ENCODE data around the gene TSPAN9.

TSPAN9 gene

DNA sequence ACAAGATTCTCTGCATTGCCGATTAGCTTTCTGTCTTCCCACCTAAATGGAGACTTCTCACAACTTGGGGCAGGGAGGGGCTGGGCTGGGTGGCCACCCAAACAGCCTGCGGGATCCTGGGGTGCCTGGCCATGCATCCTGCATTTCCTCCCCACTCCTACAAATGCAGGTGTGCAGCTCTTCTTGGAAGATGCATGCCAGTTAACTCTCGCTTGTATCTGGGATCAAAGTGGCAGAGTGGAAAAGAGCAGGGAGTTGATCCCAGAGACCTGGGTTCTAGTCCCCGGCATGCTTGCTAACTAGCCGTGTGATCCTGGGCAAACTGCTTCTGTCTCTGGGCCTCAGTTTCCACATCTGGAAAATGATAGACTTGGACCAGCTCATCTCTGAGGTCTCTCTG is 136.6 kb downstream of the TSPAN9 start:
- DNase-seq: no peak

DNA sequence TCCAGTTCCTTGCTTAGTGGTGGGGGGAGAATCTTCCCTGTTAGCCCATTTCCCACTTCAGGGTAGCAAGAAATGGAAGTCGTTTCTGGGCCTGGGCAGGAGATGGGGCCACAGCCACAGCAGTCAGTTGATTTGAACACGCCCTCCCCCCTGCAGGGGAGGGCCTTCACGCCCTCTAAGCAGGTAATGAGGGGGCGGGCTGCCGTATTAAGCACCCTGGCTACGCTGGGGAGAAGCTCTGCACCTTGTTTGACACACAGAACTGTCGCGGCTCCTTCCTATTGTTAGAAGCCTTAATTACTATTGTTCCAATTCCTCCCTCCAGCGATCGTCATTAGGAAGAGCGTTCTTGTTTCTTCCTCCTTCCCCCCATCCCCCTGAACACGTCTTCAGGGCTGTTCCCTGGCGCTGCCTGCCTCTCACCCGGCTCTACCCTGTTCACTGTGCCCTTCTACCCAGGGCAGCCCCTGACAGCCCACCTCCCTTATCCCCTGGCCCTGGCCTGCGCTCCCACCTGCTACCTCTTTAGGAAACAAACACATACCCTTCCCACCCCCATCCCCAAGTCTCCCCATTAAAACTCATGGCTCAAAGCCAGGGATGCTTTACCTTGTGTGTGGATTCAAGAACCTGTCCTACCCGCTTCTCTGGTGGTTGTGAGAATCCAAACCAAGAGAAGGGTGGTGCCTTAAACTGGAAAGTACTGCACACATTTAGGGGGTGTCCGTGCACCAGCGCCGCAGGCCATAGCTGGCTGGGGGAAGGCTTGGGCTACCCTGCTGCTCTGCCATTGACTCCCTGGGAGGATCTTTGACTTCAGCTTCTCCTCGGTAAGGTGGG is 137.6 kb downstream of the TSPAN9 start:
- DNase-seq: no peak

DNA sequence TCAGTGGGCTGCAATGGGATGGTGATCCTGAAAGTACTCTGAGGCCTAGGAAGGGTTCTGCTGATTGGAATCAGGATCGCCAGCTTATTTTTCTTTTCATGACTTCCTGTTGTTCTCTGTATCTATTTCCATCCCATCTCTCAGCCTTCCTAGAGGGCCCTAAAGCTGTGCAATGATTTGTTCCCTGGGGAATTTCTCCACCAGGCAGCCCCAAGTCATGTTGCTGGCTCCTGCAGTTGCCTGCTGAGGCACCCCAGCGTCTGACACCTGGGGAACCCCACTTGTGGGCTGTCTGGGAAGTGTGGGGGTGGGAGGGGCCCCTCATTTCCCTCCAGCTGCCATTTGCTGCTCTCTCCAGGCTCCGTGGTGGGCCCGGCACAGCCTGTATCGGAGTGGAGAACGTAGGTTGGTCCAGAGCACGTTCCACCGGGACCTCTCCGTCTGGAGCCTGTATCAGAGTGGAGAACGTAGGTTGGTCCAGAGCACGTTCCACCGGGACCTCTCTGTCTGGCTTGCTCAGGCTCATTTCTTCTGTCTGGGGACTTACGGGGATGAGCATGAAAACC is 138.3 kb downstream of the TSPAN9 start:
- DNase-seq: no peak

DNA sequence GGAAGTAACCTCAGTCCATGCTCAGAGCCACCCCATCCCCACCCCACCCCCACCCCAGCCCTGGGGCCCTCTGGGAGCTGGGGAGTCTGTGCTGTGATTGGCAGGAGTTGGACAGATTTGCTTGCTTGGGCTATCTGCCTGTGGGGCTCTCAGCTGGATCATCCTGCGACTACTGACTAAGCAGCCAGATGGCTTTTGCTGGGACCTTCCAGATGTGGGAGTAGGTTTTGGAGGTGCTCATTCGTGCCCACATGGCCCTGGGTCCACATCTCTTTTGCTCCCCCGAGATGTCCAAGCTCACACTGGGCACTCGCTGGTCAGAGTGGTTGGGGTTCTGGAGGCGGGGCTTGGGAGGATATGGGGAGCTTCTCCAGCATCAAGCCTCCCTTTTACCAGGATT is 138.9 kb downstream of the TSPAN9 start:
- DNase-seq: no peak

DNA sequence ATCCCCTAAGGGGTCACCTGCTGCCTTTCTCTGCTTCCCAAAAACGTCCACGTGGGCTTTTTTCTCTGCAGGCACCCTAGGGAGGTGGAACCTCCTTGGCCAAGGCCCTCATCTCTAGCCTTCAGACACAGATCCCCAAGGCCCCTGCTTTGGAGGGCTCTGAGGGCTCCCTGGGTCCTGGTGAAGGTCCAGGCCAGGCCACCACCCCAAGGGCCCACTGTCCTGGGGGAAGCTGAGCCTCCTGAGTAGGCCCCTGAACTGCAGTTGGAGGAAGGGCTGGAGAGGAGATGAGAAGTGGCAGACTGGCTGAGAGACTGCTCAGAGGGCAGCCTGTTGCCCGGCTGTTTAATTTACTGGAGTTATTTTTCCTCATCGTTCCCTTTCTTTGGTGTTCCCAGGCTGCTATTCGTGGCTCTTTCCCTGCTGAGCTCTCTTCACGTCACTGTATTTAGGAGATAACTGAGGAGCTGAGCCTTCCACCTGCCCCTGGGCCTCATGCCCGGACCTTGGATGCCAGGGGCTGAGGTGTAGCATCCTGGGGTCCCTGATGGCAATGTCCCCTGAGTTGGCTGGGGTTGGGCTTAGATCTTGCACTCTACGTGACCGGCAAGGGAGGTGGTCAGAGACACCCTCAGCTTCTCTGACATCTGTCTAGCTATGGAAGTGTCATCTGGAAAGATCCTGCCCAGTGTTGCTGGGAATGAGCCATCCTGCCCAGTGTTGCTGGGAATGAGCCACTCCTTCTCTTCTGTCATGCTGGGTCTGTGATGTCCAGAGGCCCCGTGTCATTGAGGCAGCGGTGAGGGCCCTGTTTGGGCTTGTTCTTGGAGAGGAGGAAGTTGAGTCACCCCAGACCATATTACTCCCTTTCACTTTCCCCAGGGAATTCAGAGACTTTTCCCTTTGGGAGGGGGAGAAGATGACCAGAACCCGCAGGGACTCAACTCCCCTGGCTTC is 139.8 kb downstream of the TSPAN9 start:
- DNase-seq: peak in 1 of 2 experiments; percentile 40

DNA sequence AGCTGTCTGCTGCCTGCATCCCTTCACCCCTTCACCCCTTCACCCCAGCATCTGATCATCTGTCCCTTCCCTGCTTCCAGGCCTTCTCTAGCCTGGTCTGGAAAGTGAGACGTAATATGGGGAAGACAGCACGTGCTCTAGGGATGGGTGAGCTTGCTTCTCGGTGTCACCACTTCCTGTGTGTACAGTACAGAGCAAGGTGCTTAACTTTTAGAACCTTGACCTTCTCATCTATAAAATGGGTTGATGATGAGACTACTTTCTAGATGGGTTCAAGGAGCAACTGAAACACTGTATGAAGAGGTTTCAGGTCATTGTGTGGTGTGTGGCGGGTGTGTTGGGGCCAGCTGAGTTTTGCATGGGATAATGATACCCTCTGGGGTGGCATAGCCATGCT is 140.5 kb downstream of the TSPAN9 start:
- DNase-seq: no peak

DNA sequence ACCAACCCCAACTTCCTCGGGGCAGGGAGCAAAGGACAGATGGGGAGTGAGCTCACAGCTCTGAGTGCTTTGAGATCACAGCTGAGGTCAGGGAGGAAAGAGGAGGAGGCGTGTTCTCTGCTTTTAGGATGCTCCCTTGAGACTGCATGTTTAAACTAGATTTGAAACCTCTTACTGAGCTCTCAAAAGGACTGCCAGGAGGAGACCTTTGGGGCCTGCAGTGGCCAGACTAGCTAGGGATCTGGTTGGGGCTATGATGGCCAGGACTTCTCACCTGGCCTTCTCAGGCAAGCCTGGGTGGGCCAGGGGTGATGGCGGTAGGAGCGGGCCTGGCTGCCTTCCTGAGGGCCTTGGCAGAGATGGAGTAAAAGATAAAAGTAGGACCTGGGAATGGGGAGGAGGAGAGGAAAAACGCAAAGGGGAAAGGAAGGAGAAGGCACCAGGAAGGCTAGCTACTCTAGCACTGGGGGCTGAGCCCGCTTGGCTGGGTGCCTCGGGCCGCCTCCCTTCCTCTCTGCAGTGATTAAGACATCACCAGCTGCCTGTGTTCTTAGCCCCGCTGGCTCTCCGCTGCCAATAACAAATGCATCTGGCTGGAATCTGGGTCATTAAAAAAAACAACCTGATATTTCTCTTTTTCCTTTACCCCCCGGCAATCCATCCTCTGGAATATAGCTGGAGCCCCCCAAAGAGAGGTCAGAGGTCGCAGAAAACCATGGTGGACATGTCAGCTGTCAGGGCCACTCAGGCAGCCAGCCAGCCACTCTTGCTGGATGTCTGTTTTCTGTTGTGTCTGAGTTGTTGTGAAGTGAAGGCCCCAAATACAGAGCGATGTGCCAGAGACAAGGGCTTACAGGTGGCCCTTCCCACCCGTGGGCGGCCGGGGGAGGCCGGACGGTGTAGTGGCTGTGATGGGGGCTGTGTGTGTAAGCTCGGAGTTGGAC is 141.3 kb downstream of the TSPAN9 start:
- DNase-seq: no peak

DNA sequence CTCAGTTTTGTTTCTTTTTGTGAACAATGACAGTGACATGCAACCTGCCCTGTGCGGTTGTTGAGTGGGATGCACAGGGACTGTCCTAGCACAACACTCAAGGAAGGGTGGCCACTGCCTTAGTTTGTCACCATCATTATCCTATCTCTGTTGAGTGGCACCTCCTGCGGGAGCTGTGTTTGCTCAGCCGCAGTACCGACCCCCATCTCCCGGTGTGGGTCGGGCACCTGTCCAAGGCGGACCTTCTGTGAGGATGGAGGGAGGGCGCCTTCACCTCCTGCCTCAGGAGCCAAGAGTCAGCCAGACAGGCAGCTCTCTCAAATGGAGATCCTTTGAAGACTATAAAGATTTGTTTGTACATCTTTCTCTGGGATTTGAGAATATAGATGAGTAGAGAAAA is 142.1 kb downstream of the TSPAN9 start:
- no peak for DNase-seq

DNA sequence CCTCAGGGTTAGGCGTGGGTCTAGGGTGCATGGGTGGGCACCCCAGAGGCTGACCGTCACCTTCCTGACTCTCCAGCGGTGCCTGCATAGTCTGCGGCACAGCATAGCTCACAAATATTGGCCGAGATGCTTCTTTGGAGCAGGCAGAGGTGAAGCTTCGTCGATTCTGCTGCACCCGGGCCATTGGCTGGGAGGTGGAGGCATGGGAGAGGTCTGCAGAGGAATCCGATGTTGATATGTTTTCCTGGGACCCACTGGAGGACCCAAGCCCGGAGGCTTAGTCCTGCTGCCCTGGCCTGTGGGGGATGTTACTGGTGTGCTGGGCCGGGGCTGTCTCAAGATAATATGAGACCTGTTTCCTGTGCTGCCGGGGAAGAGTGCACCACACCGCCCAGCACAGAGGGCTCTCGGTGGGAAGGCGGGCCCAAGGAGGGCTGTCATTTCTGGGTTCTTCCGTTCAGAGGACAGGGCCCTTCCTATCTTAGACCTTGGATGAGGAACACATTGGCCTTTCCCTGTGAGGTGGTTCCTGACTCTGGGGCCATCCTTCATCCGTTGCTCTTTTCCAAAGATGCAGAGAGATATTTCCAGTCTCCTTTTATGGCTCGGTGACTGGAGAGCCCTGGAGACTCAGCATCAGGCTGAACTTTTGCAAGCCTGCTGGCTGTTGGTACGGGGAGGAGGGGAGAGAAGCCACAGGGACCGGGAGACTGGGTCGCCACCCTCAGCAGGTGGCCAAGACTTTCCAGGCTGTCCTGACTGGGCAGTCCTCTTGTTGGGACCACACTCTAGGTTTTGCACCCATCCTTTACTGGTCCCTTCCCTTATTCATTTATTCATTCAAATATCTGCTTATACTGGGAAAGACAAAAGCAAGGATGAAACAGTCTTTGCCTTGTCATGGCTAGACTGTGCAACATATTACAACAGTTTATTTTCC is 143.5 kb downstream of the TSPAN9 start:
- no peak for DNase-seq

DNA sequence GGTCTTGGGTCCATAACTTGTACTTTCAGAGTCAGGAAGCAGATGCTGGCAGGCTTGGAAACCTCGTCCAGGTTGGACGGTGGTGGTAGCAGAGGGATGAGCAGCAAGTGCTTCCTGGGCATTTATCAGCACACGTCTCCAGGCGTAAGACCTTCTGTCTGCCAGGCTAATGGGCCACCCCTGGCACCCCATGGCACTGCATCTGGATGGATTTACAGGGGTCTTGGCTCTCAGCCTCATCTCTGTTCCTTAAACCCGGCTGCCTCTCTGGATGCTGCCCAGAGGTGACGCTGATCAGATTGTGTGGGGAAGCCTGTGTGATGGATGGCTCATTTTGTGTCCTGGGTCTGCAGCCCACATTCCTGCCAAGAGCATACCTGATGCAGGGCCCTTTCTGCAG is 145.1 kb downstream of the TSPAN9 start:
- no peak for DNase-seq

DNA sequence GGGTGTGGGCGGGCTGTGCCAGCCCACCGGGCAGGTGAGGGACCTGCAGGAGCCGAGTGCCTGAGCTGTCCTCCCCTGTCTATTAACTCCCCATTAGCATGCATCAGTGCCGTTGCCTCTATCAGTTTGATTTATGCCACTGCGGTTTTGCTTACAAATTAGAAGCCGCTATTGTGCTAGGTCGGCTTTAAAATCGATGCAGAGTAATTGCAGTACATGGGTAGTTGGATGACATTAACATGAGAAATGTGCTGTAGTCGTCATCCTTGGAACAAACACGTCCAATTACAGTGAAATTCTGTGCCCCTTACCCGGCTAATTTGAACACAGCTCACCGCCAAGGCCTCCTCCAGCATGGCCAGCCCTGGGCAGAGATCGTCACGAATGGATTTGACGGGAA is 145.8 kb downstream of the TSPAN9 start:
- no peak for DNase-seq

DNA sequence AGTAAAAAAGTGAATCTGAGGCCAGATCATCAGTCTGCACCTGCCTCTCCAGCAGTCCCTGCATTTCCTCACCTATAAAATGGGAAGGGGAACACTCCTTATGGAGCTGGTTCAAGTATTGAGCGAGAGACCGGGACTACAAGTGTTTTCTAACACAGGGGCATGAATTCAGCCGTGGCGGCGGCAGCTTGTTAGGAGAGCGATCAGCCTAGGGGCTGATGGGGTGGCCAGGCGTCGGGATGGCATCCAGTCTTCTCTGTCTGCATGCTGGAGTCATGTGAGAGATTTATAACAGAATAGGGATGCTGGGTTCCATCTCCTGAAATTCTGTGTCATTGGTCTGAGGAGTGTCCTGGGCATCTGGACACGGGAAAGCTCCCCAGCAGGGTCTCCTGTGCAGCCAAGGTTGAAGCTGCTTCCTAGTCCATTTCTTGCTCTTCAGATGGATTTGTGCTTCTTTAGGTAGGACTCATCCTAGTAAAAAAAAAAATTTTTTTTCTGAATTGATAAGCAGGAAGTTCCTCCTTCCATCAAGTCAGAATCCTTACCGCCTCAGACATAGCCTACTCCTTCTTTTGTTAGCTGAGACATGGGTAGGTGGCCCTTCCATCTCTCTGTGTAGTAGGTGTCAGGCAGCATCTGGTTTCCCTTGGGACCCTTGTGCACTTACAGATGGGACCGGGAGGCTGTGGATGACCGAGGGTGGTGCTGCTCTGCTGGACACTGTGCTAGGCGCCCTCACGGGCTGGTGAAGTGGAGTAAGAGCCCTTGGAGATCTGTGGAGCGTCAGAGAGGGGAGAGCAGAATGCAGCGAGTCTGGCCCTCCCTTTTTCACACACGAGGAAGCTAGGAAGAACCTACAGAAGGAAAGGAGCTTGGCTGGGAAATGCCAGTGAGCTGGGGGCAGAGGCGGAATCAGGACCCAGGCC is 146.7 kb downstream of the TSPAN9 start:
- DNase-seq: no peak

DNA sequence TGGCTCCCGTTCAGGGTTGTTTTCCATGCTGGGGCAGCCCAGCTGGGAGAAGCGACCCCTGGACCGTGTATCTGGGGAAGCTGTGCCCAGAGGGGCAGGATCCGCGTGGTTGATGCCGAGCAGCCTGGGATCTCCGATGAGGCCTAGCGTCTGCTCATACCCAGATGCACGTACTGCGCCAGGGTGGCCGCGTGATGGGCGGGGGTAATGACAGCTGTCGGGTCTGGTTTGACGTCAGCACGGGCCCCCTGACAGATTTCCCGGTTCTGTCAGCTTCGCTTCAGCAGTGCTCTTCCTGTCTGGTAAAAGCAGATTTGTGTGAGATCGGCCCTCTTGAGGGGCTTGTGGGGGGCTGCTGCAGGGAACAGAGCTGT is 147.3 kb downstream of the TSPAN9 start:
- no peak for DNase-seq

DNA sequence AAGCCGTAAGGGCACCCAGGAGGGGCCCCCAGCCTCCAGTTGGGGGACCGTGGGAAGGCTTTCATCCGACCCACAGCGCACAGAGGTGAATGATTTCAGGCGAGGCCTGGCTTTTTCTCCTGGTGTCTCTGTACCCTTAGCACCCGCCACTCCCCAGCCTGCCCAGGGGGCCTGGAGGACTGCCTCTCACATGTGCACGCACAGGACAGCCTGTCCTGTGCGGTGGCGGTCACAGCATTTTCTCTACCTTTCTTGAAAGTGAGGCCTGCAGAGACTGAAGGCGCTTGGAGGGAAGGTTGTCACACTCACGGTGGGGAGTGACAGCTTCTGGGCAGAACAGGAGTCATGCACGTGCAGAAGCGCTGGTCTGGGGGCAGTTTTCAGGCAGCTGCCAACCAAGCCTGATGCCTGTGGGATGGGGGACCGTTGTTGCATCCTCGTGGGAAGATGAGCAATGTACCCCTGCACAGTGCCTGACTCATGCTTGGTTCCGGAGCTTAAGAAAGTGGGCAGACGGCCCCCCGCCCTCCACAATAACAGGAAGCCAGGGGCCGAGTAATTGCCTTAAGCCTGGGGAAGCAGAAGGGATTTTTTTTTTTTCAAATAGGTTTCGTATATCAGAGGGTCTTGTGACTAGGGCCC is 148.1 kb downstream of the TSPAN9 start:
- DNase-seq: no peak

DNA sequence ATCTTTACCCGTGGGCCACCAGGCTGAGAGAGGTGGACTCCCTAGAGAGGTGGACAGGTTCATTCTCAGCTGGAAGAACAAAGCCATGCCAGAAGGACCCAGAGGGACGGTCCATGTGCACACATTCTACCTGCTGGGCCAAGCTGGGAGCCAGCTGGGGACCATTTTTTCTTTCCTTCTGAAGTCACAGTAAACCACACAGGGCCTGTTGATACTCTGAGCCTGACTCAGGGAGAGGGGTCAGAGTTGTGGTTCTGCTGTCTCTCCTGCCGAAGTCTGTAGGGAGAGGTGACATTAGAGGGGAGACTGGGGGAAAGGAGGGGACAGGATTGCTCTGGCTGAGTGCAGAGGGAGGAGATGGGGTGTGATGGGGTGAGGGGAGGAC is 148.6 kb downstream of the TSPAN9 start:
- DNase-seq: no peak

DNA sequence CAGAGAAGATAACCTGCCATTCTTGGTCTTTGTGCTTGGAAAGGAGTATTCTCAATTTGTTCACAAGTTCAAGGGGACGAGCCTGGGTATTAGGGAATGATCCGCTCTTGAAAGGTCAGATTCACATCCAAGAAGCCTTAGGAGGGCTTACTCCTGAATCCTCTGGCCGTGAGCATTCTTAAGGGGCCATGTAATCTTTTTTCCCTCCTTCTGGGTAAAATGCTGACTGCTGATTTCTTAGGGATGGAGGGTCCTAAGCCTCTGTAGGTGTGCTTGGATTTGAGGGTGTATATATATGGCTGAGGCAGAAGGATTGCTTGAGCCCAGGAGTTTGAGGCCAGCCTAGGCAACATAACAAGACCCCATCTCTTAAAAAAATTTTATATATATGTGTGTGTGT is 149.1 kb downstream of the TSPAN9 start:
- DNase-seq: no peak

DNA sequence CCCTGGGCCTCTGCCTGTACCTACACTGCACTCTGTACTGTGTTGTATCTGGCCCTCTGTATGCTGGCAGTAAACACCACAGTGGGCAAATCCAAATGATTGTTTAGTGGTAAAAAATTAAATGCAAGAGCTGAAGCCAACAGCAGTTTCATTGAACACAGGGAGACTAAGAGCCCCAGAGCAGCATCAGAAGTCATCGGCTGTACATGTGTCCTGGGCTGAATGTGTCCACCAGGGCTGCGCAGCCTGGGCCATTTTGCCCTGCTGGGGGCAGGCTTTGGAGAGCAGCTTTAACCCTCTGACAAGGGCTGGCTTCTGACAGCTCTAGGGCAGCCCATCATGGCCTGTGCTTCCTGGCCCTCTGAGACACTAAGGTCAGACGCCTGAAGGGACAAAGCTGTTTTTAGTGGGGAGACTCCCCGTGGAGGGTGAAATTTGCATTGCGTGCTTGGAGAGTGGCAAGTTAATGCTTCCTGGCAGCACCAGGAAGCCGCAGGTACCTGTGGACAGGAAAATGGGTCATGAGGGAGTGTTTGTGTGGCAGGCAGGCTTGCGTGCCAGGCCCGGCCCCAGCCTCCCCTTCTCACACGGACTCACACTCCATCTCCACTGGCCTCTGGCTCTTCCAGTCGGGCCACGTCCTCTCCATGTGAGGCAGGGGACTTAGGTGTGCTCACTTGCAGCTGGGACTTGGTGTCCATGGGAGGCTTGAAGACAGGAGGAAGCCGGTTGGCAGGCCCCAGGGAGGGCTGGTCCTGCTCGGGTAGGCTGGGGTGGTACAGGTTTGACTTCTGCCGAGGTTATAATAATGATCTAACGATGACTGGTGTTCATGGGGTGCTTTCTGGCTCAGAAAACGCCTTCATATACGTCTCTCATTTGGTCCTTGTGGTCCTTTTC is 150.1 kb downstream of the TSPAN9 start:
- no peak for DNase-seq

DNA sequence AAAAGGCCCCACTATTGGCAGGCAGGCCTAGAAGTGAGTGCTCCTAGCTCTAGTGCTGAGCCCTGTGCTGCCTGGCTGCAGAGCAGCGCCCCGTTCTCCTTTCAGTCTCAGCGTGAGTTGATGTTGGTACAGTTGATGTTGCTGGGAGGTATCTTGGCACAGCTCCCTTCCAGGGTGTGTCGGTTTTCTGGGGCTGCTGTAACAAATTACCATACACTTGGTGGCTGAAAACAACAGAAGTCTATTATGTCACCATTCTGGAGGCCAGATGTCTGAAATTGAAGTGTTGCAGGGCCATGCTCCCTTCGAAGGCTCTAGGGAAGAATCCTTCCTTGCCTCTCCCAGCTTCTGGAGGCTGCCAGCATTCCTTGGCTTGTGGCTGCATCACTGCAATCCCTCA is 151.4 kb downstream of the TSPAN9 start:
- DNase-seq: no peak

DNA sequence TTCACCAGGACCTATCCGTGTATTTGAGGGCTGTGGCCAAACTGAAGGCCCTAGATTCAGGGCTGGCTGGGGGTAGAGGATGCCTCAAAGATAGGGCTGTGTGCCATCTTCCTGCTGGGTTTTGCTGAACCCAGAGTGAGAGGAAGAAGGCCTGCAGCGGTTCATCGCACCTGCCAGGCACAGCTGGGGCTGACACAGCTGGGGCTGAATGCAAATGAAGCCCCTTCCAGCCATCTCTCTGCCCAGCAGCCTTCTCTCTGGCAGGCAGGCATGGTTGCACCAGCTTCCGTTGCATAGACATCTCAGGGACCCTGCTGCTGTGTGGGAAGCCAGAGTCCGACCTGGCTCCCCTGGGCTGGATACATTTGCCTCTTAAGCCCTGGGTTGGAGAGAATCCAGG is 152.4 kb downstream of the TSPAN9 start:
- DNase-seq: no peak
